HG03097 (cell line): ENCODE data around the gene PKP4.

Source experiments
- ATAC-seq: cut with Tn5 transposase; IDR thresholded peaks from one replicate; pipeline ENCODE4 v1.9.1; 2021; ENCODE audit not compliant: unreplicated experiment, low FRiP score

PKP4 gene

GRCh38 chr2:158530829-158531228, 74.1 kb downstream of the PKP4 start:
- ATAC-seq = no peak

- ATAC-seq = no peak
Observed at GRCh38 chr2:158533009-158533408, 76.3 kb downstream of the PKP4 start.

- ATAC-seq = no peak
Observed at GRCh38 chr2:158539176-158540005, 82.6 kb downstream of the PKP4 start.

GRCh38 chr2:158542577-158542976, 85.8 kb downstream of the PKP4 start:
- no peak for ATAC-seq

- no peak for ATAC-seq
Observed at GRCh38 chr2:158543957-158544356, 87.2 kb downstream of the PKP4 start.

- no peak for ATAC-seq
Observed at GRCh38 chr2:158544998-158545397, 88.2 kb downstream of the PKP4 start.

GRCh38 chr2:158546412-158547144, 89.8 kb downstream of the PKP4 start:
- ATAC-seq = peak; percentile 81

GRCh38 chr2:158553257-158553656, 96.5 kb downstream of the PKP4 start:
- ATAC-seq = no peak

- no peak for ATAC-seq
Observed at GRCh38 chr2:158554996-158555395, 98.2 kb downstream of the PKP4 start.

GRCh38 chr2:158556124-158556523, 99.4 kb downstream of the PKP4 start:
- ATAC-seq = no peak

GRCh38 chr2:158557752-158558151, 101.0 kb downstream of the PKP4 start:
- ATAC-seq = no peak

GRCh38 chr2:158559252-158559651, 102.5 kb downstream of the PKP4 start:
- ATAC-seq = no peak

GRCh38 chr2:158560259-158560658, 103.5 kb downstream of the PKP4 start:
- no peak for ATAC-seq

- no peak for ATAC-seq
Observed at GRCh38 chr2:158561054-158561453, 104.3 kb downstream of the PKP4 start.

GRCh38 chr2:158567208-158567607, 110.5 kb downstream of the PKP4 start:
- ATAC-seq = no peak

- no peak for ATAC-seq
Observed at GRCh38 chr2:158569284-158569683, 112.5 kb downstream of the PKP4 start.

GRCh38 chr2:158570869-158571268, 114.1 kb downstream of the PKP4 start:
- ATAC-seq = no peak

- no peak for ATAC-seq
Observed at GRCh38 chr2:158573739-158574138, 117.0 kb downstream of the PKP4 start.

- ATAC-seq = no peak
Observed at GRCh38 chr2:158575051-158575635, 118.4 kb downstream of the PKP4 start.

GRCh38 chr2:158577141-158577540, 120.4 kb downstream of the PKP4 start:
- ATAC-seq = no peak

- ATAC-seq = peak; percentile 90
Observed at GRCh38 chr2:158578703-158579330, 122.1 kb downstream of the PKP4 start.
